Measurements from ENCODE around the gene PEX14.

GRCh38 chr1:10630661-10631120 is 155.9 kb downstream of the PEX14 start:
- TF ChIP-seq POLR2A (IDR thresholded peaks at IDR 0.05) (no peak), CTCF (IDR thresholded peaks at IDR 0.05) (no peak)

Measured in uterus (tissue), 2 donors.